Left renal pelvis (tissue), 4 donors: ENCODE data around the gene PCDHGA9. TPM values are rescaled to one million over a fixed set of nuclear protein-coding genes. Genes with fewer than 3 reads are reported as not detected.

ENCODE experiments used
- DNase-seq, 4 donors: peaks; one replicate each; pipeline ENCODE4 v3.0.0-alpha.2; 2013; ENCODE audit warnings: low read depth in 4 of 4, low spot score in 3 of 4
- polyA plus RNA-seq, 4 donors: library from polyadenylated mRNA; unstranded; fragments of 120-200 nt; gene quantifications; one replicate each; pipeline ENCODE4 v1.2.1, GENCODE V29; 2013; ENCODE audit not compliant: insufficient read length in 4 of 4

PCDHGA9 gene
- polyA plus RNA-seq, 4 donors = 4.9 to 10.1 (median 6.6) TPM

GRCh38 chr5:141439411-141440141 lies 37.0 kb downstream of the PCDHGA9 start:
- DNase-seq = no peak

- DNase-seq = no peak
Measured at GRCh38 chr5:141440341-141440740, 37.8 kb downstream of the PCDHGA9 start.

GRCh38 chr5:141441571-141442170 lies 39.1 kb downstream of the PCDHGA9 start:
- DNase-seq = no peak

Other genes with a start within 250 kb of the PCDHGA9 start
- 1 to 10 TPM; 4.0 to 7.9 (median 5.6) TPM for gene PCDHB7, start 230.1 kb upstream of the PCDHGA9 start, polyA plus RNA-seq
- 1 to 10 TPM; 1.2 to 3.5 (median 2.7) TPM for gene PCDHB8, start 225.0 kb upstream of the PCDHGA9 start, polyA plus RNA-seq
- 1 to 10 TPM; 4.9 to 8.4 (median 5.7) TPM for gene PCDHB16, start 220.4 kb upstream of the PCDHGA9 start, polyA plus RNA-seq
- 1 to 10 TPM; 3.7 to 5.1 (median 4.5) TPM for gene PCDHB9, start 215.6 kb upstream of the PCDHGA9 start, polyA plus RNA-seq
- gene PCDHB10, start 210.4 kb upstream of the PCDHGA9 start, polyA plus RNA-seq = 10 to 100 TPM in 2 of 4 donors, 1 to 10 TPM in 2; 5.4 to 11.3 (median 8.3) TPM
- 1 to 10 TPM; 4.9 to 7.0 (median 6.5) TPM for gene PCDHB11, start 203.2 kb upstream of the PCDHGA9 start, polyA plus RNA-seq
- 1 to 10 TPM; 4.9 to 8.6 (median 5.5) TPM for gene PCDHB12, start 194.1 kb upstream of the PCDHGA9 start, polyA plus RNA-seq
- gene PCDHB13, start 188.9 kb upstream of the PCDHGA9 start, polyA plus RNA-seq = 1 to 10 TPM; 5.5 to 8.1 (median 5.9) TPM
- gene PCDHB14, start 179.4 kb upstream of the PCDHGA9 start, polyA plus RNA-seq = 10 to 100 TPM in 3 of 4 donors, 1 to 10 TPM in 1; 9.9 to 13.5 (median 10.6) TPM
- gene PCDHB15, start 157.4 kb upstream of the PCDHGA9 start, polyA plus RNA-seq = 10 to 100 TPM; 14.7 to 17.6 (median 16.6) TPM
- under 1 TPM in 1 of 4 donors, not detected in 3; 0.17 TPM for gene SLC25A2, start 98.7 kb upstream of the PCDHGA9 start, polyA plus RNA-seq
- gene TAF7, start 82.0 kb upstream of the PCDHGA9 start, polyA plus RNA-seq = 100 to 1,000 TPM; 142 to 184 (median 157) TPM
- 1 to 10 TPM in 1 of 4 donors, under 1 TPM in 3; 0.47 to 1.1 (median 0.84) TPM for gene PCDHGA1, start 72.3 kb upstream of the PCDHGA9 start, polyA plus RNA-seq
- gene PCDHGA2, start 64.0 kb upstream of the PCDHGA9 start, polyA plus RNA-seq = 10 to 100 TPM in 1 of 4 donors, 1 to 10 TPM in 3; 5.0 to 12.8 (median 7.0) TPM
- 1 to 10 TPM; 2.3 to 6.2 (median 3.8) TPM for gene PCDHGA3, start 58.9 kb upstream of the PCDHGA9 start, polyA plus RNA-seq
- 1 to 10 TPM; 1.7 to 2.1 (median 1.9) TPM for gene PCDHGB1, start 52.7 kb upstream of the PCDHGA9 start, polyA plus RNA-seq
- 1 to 10 TPM; 2.3 to 4.6 (median 2.4) TPM for gene PCDHGA4, start 47.8 kb upstream of the PCDHGA9 start, polyA plus RNA-seq
- 1 to 10 TPM; 3.5 to 5.2 (median 3.8) TPM for gene PCDHGB2, start 42.8 kb upstream of the PCDHGA9 start, polyA plus RNA-seq
- gene PCDHGA5, start 38.6 kb upstream of the PCDHGA9 start, polyA plus RNA-seq = 1 to 10 TPM; 2.2 to 6.1 (median 2.6) TPM
- gene PCDHGB3, start 32.5 kb upstream of the PCDHGA9 start, polyA plus RNA-seq = 1 to 10 TPM; 1.5 to 2.8 (median 2.3) TPM
- 10 to 100 TPM in 1 of 4 donors, 1 to 10 TPM in 3; 4.9 to 11.1 (median 7.1) TPM for gene PCDHGA6, start 28.9 kb upstream of the PCDHGA9 start, polyA plus RNA-seq
- gene PCDHGA7, start 20.0 kb upstream of the PCDHGA9 start, polyA plus RNA-seq = 1 to 10 TPM; 1.8 to 2.5 (median 2.1) TPM
- 1 to 10 TPM; 5.0 to 7.4 (median 5.5) TPM for gene PCDHGB4, start 15.1 kb upstream of the PCDHGA9 start, polyA plus RNA-seq
- gene PCDHGA8, start 10.1 kb upstream of the PCDHGA9 start, polyA plus RNA-seq = under 1 TPM; 0.40 to 0.56 (median 0.44) TPM
- 10 to 100 TPM in 1 of 4 donors, 1 to 10 TPM in 3; 9.6 to 10.3 (median 9.8) TPM for gene PCDHGB5, start 4.8 kb upstream of the PCDHGA9 start, polyA plus RNA-seq
- gene PCDHGB6, start 5.2 kb downstream of the PCDHGA9 start, polyA plus RNA-seq = 10 to 100 TPM in 1 of 4 donors, 1 to 10 TPM in 3; 6.2 to 12.1 (median 8.4) TPM
- 1 to 10 TPM; 3.1 to 4.7 (median 3.5) TPM for gene PCDHGA10, start 10.2 kb downstream of the PCDHGA9 start, polyA plus RNA-seq
- gene PCDHGB7, start 14.9 kb downstream of the PCDHGA9 start, polyA plus RNA-seq = 10 to 100 TPM; 13.7 to 16.9 (median 16.3) TPM
- 1 to 10 TPM; 4.3 to 5.2 (median 4.6) TPM for gene PCDHGA11, start 18.3 kb downstream of the PCDHGA9 start, polyA plus RNA-seq
- 1 to 10 TPM; 1.4 to 2.1 (median 1.7) TPM for gene PCDHGA12, start 27.7 kb downstream of the PCDHGA9 start, polyA plus RNA-seq
- gene PCDHGC3, start 73.2 kb downstream of the PCDHGA9 start, polyA plus RNA-seq = 100 to 1,000 TPM in 3 of 4 donors, 10 to 100 TPM in 1; 98.1 to 164 (median 115) TPM
- 1 to 10 TPM; 2.7 to 3.1 (median 2.9) TPM for gene PCDHGC4, start 82.3 kb downstream of the PCDHGA9 start, polyA plus RNA-seq
- 1 to 10 TPM in 1 of 4 donors, under 1 TPM in 3; 0.24 to 1.0 (median 0.38) TPM for gene PCDHGC5, start 86.3 kb downstream of the PCDHGA9 start, polyA plus RNA-seq
- gene DIAPH1, start 216.2 kb downstream of the PCDHGA9 start, polyA plus RNA-seq = 10 to 100 TPM; 43.8 to 81.2 (median 61.9) TPM
- gene HDAC3, start 234.1 kb downstream of the PCDHGA9 start, polyA plus RNA-seq = 100 to 1,000 TPM in 2 of 4 donors, 10 to 100 TPM in 2; 89.9 to 112 (median 97.5) TPM
- gene RELL2, start 234.2 kb downstream of the PCDHGA9 start, polyA plus RNA-seq = 1 to 10 TPM in 1 of 4 donors, under 1 TPM in 3; 0.57 to 1.3 (median 0.75) TPM
- gene FCHSD1, start 248.6 kb downstream of the PCDHGA9 start, polyA plus RNA-seq = 10 to 100 TPM; 12.9 to 18.3 (median 14.9) TPM